CD4-positive, alpha-beta T cell treated with Interleukin-17A for 1 hour (primary cell): ENCODE data around the gene UMODL1.

Source experiments
- DNase-seq: peaks from one replicate; pipeline ENCODE4 v3.0.0-alpha.2; 2020

The UMODL1 gene

DNA sequence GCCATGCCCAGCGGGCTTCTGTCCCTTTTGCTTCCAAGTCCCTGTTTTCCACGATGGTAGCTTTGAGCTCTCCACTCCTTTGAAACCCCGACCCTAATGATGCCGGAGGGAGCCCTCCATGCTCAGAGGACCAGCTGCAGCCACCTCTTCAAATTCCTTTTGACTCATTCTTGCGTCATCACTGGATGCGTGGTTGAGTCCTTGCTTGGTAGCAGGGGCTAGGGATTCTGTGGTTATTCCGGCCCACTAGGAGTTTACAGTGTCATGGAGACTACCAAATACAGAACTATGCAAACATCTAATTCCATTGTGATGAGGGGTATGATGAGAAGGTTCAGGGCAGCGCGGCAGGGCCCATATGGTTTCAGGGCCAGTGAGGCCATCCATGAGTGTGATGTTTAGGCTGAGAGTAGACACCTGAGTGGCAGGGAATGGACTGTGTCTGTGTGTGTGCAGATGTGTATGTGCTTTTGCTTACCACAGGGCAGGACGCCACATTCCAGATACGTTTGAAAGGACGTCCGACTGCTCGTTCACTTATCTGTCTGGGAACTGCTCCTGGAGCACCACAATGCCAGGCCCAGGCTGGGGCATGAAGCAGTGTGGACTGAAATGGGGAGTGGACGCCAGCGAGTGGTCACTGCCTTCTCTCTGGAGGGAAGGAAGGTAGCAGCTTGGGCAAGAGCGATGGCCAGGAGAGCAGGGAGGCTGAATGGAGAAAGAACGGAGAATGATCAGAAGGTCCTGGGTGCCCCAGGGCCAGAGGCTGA lies 30.5 kb upstream of the UMODL1 start:
- no peak for DNase-seq

DNA sequence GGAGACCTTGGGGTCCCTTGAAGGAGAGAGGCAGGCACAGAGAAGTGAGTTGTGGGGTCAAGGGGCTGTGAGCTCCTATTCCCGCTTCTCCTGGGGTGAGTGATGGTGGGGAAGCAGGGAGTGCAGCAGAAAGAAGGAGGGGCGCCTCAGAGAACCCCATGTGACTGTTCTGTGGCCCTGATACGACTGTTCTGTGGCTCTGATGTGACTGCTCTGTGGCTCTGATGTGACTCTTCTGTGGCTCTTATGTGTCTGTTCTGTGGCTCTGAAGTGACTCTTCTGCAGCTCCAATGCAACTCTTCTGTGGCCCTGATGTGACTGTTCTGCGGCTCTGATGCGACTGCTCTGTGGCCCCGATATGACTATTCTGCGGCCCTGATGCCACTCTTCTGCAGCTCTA lies 29.9 kb upstream of the UMODL1 start:
- DNase-seq = no peak

DNA sequence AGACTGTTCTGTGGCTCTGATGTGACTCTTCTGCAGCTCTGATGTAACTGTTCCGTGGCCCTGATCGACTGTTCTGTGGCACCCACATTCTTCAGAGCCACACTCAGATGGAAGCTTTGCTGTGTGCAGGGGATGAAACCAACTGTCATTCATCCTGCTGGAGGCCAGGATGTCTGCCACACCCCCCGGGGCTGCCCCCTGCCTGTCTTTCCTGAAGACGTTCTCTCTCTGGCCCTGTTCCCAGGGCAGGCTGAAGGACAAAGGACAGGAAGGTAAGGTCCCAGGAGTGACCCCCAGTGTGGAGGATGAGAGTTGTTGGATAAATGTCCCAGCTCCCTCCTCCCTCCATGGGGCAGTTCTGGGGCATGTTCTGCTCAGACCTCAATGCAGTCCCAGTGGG lies 29.4 kb upstream of the UMODL1 start:
- DNase-seq = no peak

DNA sequence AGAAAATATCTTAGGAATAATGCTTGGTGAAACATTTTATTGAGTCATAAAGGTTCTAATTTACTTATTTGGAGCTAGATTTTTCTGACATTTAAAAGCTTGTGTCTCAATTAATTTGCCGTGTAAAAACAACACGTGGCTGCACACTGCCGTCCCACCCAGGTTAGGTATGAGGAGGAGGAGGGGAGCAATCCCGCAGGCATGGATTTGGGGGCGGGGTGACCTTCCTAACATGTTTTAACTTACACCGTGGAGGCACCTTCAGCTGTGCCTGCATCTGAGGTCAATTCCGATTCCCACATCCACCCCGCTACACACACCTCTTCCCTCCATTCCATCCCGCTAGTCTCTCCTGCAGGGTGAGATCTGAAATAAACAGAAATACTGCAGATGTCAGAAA lies 28.5 kb upstream of the UMODL1 start:
- DNase-seq = no peak

DNA sequence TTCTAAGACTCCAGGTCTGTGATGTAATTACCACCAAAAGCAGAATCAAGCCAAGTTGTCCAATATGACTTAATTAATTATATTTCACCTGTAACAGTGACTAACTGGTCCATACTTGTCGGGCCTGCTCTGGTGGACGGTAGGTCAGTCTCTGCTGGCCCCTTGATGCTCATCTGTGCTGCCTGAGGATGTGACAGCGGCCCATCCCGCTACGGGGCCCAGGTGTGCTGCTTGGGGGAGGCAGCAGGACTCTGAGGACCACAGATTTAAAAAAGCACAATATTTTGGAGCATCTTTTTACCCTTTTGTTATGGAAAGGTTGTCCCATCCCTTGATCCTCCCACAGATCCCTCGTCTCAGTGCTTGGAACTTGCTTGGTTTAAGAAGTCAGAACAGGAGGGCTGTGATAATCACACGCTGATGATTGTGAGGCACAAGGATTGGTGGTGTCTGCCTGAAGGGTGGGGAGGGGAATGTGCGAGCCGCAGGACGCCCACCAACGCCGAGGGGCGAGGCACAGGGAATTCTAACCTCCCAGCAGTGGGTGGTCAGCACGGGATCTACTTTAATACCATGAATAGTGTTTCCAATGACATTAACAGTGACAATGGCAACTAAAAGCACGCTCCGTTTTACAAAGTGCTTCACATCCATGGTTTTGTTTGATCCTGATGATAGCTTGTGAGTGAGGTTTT lies 27.8 kb upstream of the UMODL1 start:
- DNase-seq = no peak

DNA sequence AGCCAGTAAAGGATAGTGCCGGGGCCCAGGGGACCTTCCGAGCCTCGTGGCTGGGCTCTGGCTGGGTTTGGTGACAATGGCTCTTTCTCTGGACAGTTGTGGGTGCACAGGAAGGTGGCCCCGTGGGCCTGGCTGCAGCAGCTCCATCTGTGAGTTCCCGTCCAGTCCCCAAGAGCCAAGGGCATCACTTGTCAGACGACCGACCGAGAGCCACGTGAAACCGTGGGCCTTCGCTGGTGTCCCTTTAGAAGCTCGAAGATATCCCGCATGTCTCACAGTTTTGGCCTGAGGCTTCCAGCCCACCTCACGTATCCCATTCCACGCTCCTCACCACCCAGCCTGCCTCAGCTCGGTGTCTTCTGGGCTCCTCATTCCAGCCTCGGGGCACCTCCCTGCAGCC lies 27.2 kb upstream of the UMODL1 start:
- DNase-seq = no peak

DNA sequence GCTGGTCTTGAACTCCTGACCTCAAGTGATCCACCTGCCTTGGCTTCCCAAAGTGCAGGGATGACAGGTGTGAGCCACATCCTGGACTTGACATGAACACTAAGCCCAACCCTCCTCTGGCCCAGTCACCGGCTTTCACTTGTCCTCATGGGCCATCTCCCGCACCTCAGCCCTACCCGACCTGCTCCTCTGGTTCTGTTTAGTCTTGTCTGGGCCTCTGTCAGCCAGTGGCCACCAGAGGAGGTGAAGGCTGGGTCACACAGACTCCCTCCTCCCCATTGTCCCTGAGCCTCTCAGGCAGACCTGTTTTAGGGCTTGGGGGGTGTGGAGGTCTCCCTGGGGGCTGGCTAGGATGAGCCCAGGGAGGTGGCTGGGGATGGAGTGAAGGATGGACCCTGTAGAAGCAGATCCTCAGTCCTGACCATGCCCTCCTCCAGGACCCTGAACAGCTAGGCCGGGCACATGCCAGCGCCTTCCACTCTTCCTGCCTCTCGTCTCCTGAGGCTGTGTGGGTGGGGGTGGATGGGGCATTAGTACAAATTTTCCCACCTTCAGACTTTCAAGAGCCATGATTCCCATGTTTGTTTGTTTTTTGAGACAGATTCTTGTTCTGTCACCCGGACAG lies 26.1 kb upstream of the UMODL1 start:
- no peak for DNase-seq

DNA sequence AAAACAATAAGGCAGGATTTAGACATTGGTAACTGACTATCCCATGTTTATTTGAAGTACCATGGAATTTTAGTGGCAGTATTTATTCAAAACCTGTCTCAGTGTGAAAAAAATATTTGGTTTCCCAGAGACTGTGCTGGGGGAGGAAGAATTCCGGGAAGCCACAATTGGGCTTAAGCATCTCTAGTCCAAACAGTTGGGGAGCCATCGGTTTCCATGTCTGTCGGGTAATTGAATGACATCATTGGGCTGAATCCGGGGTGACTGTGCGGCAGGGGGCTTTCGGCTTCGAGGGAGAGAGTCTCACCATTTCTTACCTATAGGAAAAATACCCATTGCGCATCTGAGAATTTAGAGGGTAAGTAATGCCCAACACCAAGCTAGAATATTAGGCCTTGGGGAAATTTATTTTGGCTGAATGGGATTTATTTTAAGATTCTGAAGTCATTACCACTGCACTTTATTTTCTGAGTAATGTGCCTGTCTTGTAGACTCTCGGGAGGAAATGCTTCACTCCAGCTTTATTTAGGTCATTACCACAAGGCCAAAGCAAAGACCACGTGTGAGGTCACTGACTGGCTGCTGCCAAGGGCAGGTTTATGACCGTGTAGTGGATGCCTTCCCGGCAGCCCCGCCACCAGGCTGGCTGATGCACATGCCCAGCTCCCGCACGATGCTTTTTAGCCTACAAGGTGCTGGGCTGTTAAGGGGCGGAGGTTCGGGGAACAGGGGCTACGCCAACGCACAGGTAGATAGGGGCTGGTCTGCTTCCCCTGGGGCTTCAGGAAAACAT lies 23.1 kb upstream of the UMODL1 start:
- no peak for DNase-seq

DNA sequence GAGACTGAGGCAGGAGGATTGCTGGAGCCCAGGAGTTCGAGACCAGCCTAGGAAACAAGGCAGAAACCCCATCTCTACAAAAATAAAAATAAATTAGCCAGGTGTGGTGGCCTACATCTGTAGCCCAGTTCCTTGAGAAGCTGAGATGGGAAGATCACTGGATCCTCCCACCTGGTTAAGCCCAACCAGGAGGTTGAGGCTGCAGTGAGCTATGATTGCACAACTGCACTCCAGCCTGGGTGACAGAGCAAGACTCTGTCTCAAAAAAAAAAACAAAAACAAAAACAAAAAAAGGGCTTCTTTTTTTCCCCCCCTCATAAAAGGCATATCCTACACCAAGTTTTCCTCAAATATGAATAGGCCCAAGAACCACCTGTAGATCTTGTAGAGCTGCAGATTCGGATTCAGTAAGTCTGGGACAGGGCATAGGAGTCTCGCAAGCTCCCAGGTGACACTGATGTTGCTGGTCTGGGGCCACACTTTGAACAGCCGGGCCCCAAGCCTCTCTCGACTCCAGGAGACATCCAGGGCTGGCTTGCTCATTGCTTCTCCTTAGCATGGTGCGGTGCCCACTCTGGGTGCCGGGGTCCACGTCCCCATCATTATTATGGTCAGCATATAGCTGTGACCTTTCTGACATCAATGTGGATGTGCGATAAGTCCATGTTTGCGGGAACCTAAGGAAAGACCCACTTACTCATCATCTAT lies 22.1 kb upstream of the UMODL1 start:
- no peak for DNase-seq

DNA sequence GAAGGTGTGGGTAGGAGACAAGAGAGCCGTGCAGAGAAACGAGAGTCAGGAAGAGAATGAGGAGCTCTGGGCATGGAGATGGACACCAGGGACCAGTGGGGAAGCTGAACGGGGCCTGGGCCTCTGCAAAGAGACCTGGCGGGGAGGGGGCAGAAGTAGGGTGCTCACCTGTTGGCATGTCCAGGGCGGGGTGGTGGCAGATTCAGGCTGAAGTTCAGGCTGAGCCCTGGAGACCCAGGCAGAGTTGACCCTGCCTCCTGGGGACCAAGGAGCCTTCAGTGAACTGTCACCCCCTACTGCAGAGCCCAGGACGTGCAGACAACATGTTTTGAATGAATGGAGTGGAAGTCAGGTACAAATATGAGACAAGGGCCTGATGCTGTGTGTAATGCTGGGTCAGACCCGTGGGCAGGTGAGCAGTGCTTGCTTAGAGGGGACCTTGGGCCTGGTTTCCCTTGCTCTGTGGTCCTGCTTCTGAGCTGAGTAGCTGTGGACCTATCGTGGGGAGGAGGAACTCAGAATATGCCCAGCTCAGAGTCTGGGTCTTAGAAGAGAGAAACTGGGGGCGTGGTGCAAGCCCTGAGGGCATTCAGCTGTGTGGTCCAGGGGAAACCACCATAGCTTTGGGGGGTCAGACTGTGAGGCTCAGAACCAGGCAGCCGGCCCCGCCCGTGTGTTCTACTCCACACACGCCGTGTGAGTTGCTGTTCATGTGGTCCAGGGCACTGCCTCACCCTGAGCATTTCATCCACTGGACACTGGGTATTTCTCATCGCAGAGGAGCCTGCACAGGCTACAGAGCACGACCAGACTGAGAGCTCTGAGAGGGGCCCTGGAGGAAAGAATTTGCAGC lies 21.3 kb upstream of the UMODL1 start:
- no peak for DNase-seq

DNA sequence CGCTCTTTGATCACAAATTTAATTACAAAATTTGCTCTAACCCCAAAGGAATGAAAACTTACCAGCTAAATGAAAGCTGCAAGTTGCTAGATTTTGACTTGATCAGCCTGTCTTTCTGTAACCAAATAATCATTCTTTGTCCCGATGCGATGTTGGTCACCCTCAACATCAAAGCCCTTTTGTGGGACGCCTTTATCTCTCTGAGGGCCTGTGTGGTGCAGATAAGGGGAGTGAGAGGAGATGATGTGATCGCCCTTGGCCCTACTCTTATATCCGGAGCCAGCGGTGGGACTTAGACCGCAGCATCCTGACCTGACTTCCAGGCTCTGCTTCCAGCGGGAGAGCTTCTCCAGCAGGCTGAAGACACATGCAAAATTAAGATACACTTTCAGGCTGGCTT lies 19.3 kb upstream of the UMODL1 start:
- DNase-seq = no peak

DNA sequence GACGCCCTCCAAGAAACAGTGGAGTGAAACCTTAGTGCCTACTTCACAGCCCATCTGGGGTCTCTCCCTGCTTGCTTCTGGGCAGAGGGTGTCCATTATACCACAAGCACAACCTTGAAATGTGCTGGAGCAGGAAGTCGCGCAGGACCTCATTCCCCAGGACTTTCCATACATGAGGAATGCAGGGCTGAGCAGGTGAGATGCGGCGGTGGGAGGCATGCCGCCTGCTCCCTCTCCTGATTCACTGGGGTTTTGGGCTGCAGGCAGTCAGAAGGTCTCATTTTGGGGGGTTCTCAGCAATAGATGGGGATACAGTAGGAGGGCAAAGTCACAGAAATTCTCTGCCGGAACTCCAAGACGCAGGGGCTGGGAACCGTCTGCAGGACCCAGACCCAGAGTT lies 15.7 kb upstream of the UMODL1 start:
- no peak for DNase-seq

DNA sequence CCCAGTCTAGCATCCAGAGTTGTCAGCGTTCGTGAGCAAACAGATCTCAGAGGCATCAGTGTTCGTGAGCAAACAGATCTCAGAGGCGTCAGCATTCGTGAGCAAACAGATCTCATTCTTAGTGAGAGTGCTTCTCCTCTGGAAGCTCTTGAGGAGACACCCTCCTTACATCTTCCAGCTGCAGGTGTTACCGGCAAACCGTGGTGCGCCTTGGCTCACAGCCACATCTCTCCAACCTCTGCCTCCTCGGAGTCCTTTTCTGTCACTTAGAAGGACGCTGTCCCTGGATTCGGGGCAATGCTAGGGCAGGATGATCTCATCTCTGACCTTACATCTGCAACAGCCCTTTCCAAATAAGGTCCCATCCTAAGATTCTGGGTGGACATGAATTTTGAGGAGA lies 14.6 kb upstream of the UMODL1 start:
- no peak for DNase-seq

DNA sequence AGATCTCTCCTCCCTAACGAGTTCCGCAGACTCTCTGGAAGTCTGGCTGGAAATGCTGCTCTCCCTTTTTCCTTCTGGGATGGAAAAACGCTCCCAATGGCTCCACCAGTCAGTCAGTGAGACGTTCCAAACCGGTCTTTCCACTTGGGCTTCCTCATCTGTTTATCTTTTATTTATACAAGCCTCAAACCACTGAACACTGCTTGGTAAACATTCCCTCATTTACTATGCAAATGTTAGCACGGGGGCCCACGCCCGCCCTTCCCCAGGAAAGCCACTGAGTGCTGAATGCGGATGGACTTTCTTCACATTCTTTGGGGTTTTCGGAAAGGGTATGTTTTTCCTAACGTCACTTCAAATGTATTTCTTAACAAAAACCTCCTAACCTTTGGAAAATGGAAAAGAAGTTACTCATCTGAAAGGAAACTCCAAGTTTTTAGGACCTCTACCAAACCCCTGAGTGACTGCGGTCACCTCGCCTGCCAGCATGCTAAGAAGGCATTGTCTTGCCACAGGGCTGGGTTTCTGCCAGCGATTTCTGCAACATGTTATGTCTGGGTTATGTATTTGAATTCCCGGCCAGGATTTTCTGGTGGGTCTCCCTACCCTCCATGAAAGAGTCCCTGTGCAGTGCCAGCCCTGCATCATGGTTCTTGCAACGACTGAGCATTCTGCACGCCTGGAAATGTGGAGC lies 14.0 kb upstream of the UMODL1 start:
- no peak for DNase-seq

DNA sequence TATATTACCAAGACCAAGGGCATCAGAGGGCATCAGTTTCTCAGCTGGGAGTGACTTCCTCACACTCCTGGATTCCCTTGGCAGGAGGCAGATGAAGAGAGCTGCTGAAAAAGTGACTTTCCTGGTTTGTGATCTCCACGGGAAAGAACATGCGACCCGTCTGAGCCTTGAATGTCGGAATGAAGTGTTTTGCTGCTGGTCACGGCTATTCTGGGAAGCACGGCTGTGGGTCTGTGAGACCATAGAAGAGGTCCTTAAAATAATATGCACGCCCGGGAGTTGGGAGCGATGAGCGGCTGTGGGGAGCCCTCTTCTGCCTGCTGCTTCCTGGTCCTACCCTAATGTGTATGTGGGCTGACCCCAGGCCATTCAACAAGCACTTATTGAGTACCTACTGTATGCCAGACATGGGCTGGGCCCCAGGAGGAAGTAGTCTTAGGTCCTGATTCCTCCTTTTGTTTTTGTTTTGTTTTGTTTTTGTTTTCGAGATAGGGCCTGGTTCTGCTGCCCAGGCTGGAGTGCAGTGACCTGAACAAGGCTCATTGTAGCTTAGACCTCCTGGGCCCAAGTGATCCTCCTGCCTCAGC lies 13.2 kb upstream of the UMODL1 start:
- DNase-seq = no peak

DNA sequence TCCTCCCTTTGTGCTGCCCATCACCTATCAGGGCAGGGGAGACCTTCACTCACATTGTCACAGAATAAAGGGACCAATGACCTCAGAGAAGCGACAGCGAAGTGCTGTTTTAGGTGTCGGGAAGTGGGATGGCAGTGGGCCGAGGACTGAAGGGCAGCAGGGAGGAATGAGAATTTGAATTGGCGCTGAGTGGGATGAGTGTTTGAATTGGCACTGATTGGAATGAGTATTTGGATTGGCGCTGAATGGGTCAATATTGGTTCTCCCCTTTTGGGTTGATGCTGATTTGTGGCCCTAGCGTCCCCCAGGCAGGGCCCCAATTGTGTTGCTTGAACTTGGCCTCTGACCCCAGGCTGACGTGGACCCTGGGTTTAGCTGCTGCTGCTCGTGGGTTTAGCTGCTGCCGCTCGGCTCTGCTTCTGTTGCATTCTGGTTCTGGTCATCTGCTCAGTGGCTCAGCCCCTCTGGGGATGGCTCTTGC lies 12.4 kb upstream of the UMODL1 start:
- DNase-seq = no peak

DNA sequence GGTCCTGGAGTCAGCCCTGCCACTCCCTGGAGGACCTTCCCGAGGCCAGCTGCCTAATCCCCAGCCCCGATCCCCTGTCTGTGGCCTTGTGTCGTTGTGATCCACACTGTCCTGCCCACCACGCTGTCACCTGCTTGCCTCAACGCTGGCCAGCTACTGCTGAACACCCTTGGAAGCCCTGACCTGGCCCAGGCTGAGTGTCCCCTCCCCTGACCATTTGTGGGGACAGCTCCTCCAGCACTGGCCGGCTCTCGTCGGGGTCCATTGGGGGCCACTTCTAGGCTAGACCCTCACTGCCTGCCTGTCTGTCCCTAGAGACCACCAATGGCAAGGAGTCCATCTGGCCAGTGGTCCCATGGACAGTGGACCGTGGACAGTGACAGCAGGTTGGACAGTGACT lies 12.0 kb upstream of the UMODL1 start:
- no peak for DNase-seq

DNA sequence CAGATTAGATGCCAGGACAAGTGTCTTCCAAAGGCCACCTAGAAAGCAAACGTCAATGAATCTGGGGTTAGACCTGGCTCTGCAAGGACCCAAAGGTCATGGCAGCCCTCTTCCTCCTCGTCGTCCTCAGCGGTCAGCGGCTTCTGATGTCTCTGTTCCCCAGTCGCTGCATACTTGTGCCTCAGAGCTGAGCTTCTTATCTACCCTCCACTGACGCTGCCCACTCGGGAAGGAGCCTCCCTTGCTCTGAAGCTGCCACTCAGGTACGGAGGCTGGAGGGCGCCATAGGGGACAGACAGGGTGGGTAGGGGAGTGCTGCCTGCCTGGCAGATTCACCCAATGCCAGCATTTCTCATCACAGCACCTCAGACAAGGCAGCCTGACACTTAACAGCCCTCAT lies 11.4 kb upstream of the UMODL1 start:
- DNase-seq = no peak

DNA sequence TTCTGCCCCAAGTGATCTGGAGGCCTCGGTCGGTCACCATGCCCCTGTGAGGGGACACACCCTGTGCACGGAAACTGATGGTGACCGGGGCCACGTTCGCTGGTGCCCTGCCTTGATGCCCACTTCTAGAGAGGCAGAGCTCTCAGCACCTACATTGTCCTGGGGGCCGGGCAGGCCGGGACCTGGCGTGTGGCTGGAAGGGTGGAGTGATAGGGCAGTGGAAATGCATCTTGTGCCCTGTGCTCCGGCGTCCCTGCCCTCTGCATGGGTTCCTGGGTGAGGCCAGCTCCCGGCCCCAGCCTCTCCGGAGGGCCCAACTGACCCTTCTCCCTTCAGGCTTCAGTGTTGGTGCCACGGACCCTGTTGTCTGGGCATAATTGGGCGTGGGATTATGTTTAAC lies 11.0 kb upstream of the UMODL1 start:
- no peak for DNase-seq

DNA sequence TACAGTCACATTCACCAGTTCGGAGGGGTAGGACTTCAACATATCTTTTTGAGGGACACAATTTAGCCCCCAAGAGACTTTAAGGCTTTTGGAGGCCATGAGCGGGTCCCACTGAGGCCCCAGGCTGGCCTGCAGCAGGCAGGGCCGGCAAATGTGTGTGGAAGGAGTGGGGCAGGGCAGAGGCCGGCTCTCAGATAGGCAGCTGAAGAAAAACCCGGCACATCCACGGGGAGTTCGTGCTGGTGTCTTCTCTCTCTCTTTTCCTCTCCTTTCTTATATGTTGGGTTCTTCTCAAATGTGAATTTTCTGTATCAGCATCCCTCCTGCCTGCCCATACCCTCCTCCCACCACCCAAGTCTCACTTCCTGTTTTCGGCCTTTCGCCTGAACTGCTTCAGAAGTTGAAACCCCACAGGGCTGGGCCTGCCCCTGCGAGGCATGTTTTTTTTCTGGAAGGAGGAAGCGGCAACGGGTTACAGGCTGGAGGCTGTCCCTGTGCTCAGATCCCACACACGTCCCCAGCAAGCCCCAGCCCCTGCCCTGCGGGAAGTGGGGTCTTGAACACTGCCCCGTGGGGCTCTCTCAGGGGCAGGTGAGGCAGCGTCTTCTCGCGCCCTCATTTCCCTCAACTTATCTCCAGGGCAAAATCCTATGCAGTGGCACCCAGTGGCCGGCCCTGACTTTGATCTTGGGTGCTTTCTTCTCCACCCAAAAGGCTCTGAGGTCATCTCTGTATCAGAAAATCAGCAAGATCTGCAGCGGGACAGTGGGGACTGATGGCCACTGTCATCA lies 9.7 kb upstream of the UMODL1 start:
- DNase-seq = peak; percentile 43
